ENCODE measurements around the gene C2CD4C.

Gene C2CD4C

DNA sequence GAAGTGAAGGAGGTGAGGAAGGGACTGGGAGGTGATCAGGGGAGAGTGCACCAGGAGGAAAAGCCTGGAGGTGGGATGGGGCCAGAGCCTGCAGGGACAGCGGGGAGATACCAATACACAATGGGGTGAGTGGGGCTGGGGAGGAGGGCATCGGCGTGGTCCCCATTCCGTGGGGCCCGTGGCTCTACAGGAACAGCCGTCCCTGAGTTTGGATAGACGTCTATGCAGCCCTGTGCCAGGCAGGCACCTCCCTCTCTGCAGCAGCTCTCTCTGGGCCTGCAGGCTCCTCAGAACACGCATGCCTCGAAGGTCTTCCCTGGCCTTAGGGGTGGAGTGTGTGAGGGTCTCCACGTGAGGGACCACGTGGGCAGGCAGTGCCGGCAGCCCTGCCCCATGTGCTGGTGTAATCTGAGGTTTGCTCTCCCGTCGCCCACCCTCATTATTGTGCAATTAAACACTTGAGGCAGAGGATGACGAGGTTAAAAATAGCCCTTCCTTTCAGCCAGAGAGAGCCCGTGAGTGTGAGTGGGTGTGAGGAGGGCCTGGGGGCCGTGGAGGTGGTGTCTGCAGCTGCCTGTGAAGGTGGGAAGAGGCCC lies 16.5 kb downstream of the C2CD4C start:
- no peak overlapping the region for H3K4me3 ChIP-seq (ENCODE audit: low read depth, low read length)
- TF ChIP-seq, protein P1, sequence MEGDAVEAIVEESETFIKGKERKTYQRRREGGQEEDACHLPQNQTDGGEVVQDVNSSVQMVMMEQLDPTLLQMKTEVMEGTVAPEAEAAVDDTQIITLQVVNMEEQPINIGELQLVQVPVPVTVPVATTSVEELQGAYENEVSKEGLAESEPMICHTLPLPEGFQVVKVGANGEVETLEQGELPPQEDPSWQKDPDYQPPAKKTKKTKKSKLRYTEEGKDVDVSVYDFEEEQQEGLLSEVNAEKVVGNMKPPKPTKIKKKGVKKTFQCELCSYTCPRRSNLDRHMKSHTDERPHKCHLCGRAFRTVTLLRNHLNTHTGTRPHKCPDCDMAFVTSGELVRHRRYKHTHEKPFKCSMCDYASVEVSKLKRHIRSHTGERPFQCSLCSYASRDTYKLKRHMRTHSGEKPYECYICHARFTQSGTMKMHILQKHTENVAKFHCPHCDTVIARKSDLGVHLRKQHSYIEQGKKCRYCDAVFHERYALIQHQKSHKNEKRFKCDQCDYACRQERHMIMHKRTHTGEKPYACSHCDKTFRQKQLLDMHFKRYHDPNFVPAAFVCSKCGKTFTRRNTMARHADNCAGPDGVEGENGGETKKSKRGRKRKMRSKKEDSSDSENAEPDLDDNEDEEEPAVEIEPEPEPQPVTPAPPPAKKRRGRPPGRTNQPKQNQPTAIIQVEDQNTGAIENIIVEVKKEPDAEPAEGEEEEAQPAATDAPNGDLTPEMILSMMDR (IDR thresholded peaks at IDR 0.05; ENCODE audit: borderline replicate concordance, insufficient read depth, low read depth, low read length), result no peak

DNA sequence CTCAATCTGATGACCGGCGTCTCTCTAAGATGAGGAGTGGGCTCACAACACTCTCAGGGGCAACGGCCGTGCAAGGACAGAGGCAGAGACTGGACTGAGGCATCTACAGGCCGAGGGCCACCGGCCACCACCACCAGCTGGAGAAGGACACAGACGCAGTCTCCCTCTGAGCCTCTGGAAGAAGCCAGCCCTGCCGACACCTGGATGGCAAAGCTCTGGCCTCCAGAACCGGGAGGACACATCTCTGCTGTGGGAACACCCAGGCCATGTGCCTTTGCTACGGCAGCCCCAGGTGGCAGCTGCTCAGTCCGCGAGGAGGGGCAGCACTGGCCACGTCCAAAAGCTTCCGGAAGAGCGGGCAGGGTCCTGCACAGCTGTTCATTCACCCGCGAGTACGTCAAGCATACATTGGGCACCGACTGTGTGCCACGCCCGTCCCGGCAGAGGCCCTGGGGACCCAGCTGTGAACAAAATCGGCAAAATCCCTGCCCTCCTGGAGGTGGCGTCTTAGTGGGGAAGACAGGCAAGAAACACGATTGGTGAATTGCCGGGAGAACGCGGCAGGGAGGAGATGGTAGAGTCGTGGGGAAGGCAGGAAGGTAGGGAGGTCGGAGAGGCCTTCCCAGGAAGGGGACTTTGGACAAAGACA lies 17.1 kb downstream of the C2CD4C start:
- TF ChIP-seq, protein P1 (IDR thresholded peaks at IDR 0.05; ENCODE audit: borderline replicate concordance, insufficient read depth, low read depth, low read length), result no peak
- no peak overlapping the region for H3K4me3 ChIP-seq (ENCODE audit: low read depth, low read length)

DNA sequence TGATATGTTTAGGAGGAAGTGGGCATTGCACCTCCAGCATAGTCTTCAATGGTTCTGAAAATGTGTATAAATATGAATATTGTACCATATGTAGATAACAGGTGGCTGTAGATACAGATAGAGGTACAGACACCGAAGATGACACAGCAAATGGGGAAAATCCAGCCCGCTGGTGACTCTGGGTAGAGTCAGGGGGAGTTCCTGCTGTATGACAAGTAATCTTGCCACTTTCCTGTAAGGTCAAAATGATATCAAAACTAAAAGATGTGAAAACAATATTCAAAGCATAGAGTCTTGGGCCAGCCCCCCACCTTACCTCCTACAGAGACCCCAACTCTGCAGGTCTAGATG lies 17.8 kb downstream of the C2CD4C start:
- no peak overlapping the region for H3K4me3 ChIP-seq (ENCODE audit: low read depth, low read length)
- TF ChIP-seq, protein P1 (IDR thresholded peaks at IDR 0.05; ENCODE audit: borderline replicate concordance, insufficient read depth, low read depth, low read length), result no peak

DNA sequence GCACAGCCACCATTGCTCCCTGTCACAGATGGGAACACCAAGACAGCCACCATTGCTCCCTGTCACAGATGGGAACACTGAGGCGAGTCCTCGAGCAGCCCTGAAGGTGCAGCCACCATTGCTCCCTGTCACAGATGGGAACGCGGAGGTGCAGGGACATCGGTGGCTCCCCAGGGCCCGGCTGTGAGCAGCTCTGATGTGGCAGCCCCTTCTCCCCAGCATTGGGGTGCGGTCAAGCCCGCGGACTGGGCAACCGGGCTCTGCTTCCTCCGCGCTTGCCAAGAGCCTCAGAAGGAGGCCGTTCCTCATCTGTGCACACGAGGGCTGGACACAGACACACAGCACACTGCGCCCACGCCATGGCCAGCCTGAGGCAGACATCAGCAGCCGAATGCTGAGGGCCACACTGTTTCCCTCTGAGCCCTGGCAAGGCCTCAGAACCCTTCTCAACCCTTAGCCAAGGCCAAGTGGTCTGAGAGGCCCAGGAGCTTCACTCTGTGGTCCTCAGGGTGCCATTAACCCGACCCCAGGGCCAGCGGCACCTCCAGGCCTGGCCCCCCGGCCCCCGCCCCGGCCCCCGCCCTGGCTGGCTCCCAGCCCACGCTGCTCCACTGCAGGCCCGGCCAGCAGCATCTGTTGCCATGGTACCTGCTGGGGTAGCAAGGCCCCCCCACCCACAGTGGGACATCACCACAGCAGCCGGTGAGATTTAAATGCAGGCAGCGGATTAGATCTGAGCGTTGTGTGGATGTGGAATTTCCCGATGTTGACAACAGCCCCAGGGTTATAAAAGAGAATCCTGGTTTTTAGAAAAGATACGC lies 18.4 kb downstream of the C2CD4C start:
- TF ChIP-seq, protein P1 (IDR thresholded peaks at IDR 0.05; ENCODE audit: borderline replicate concordance, insufficient read depth, low read depth, low read length), result no peak
- no peak overlapping the region for H3K4me3 ChIP-seq (ENCODE audit: low read depth, low read length)

DNA sequence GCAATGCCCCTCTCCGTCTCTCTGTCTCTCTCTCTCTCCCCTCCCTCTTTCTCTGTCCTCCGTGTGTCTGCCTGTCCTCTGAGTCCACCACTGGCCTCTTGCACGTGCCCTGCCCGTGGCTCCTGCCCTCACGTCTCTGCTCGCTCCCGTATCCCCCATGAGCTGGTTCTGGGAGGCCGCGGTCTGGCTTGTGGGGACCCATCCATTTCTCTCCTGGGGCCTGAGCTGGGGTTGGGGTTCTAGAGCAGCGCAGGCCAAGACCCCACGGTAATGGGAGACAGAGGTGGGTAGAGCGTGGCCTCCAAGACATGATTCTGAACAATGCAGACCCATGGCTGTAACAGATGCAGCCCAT lies 19.0 kb downstream of the C2CD4C start:
- H3K4me3 ChIP-seq (ENCODE audit: low read depth, low read length), result no peak overlapping the region
- TF ChIP-seq, protein P1 (IDR thresholded peaks at IDR 0.05; ENCODE audit: borderline replicate concordance, insufficient read depth, low read depth, low read length), result no peak

DNA sequence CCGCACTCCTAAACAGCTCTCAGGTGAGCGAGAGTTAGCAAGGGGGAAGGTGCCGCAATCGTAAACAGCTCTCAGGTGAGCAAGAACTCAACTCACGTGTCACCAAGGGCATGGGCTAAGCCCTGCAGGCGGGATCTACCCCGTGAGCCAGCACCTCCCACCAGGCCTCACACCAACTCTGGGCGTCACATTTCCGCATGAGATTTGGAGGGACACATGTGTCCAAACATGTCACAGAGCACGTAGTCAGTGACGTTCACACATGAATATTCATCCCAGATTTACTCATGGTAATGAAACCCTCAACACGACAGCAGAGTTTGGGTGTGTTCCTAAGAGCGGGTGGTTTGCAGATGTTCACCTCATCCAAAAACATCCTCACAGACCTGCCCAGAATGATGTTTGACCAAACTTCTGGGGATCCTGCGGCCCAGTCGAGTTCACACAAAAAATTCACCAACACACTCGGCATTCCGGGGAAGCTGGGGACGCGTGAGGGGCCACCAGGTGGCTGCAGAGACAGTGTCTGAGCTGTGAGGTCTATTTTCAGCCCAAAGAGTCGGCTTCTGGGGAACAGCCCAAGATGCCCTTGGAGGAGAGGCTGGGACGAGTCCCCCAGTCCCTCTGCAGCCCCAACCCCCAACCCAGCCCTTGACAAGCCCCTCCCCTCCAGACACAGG lies 19.6 kb downstream of the C2CD4C start:
- no peak overlapping the region for H3K4me3 ChIP-seq (ENCODE audit: low read depth, low read length)
- TF ChIP-seq, protein P1 (IDR thresholded peaks at IDR 0.05; ENCODE audit: borderline replicate concordance, insufficient read depth, low read depth, low read length), result no peak
